K562 (cell line): ENCODE measurements around the gene STK11. TPM values are rescaled to one million over a fixed set of nuclear protein-coding genes. Genes with fewer than 3 reads are reported as not detected.

Experiments used
- BRD4 ChIP-seq: fragments of 200-600 bp; sonication (generic); IDR thresholded peaks from 2 replicates; pipeline ENCODE4 v1.6.1; 2017; ENCODE audit warnings: inconsistent platforms
- HDAC2 ChIP-seq: fragments of 450-650 bp; IDR thresholded peaks from 2 replicates; pipeline ENCODE4 v1.6.1; 2016; ENCODE audit warnings: mild to moderate bottlenecking
- HMGN3 ChIP-seq: IDR thresholded peaks from 2 replicates; pipeline ENCODE4 v1.6.1; 2011; ENCODE audit warnings: borderline replicate concordance, low read depth, mild to moderate bottlenecking, mixed read lengths, low read length; ENCODE audit not compliant: insufficient read length; ENCODE audit errors: extremely low read depth
- JUN ChIP-seq, 2 experiments: sonication (generic) in 1 of 2; formaldehyde crosslinking in 1 of 2; IDR thresholded peaks; 2 replicates each; pipeline versions ENCODE4 v1.6.1 to v1.8.0; 2012 to 2022; ENCODE audit warnings: borderline replicate concordance in 2 of 2, mild to moderate bottlenecking in 2 of 2, improper control_type of control experiment in 1 of 2, low read depth in 1 of 2, low read length in 1 of 2, missing genetic modification reagents in 1 of 2
- JUND ChIP-seq, 2 experiments: IDR thresholded peaks; 2 replicates in 1 of 2; 3 replicates in 1 of 2; pipeline ENCODE4 v1.6.1; 2011; ENCODE audit warnings: borderline replicate concordance in 2 of 2, low read depth in 2 of 2, low read length in 2 of 2, improper control_type of control experiment in 1 of 2, missing biosample characterization in 1 of 2, missing genetic modification characterization in 1 of 2, missing genetic modification reagents in 1 of 2
- MAZ ChIP-seq, 2 experiments: fragments of 450-650 bp in 1 of 2; sonication (generic) in 1 of 2; formaldehyde crosslinking; IDR thresholded peaks in 1 of 2; conservative IDR thresholded peaks in 1 of 2; 2 replicates each; pipeline versions ENCODE4 v1.4.0 to v1.5.0; 2020; ENCODE audit warnings: mild to moderate bottlenecking in 1 of 2, missing genetic modification reagents in 1 of 2
- MECOM ChIP-seq: fragments of 250-450 bp; sonication (Bioruptor Pico); IDR thresholded peaks from 2 replicates; pipeline ENCODE4 v1.8.0; 2022; ENCODE audit warnings: inconsistent platforms
- MYBL2 ChIP-seq, 2 experiments: fragments of 450-650 bp in 1 of 2; sonication (generic) in 1 of 2; formaldehyde crosslinking in 1 of 2; IDR thresholded peaks; 2 replicates each; pipeline versions ENCODE4 v1.6.1 to v1.8.1; 2017 to 2022; ENCODE audit warnings: borderline replicate concordance in 1 of 2, inconsistent platforms in 1 of 2, low read depth in 1 of 2, mild to moderate bottlenecking in 1 of 2, missing genetic modification reagents in 1 of 2, moderate library complexity in 1 of 2
- MYNN ChIP-seq, 2 experiments: sonication (generic); formaldehyde crosslinking in 1 of 2; IDR thresholded peaks; 2 replicates each; pipeline versions ENCODE4 v1.5.0 to v1.6.1; 2016 to 2020; ENCODE audit warnings: antibody characterized with exemption in 1 of 2, missing genetic modification reagents in 1 of 2
- NRF1 ChIP-seq, 2 experiments: fragments of 450-650 bp; IDR thresholded peaks in 1 of 2; conservative IDR thresholded peaks in 1 of 2; 2 replicates each; pipeline ENCODE4 v1.6.1; 2014; ENCODE audit warnings: mild to moderate bottlenecking in 2 of 2
- SMAD1 ChIP-seq: fragments of 150-350 bp; IDR thresholded peaks from 2 replicates; pipeline ENCODE4 v1.6.1; 2014; ENCODE audit warnings: low read length, low read depth; ENCODE audit not compliant: partially characterized antibody
- XRCC3 ChIP-seq: fragments of 450-650 bp; IDR thresholded peaks from 2 replicates; pipeline ENCODE4 v1.6.1; 2017; ENCODE audit warnings: mild to moderate bottlenecking, moderate library complexity
- ZNF184 ChIP-seq: sonication (generic); formaldehyde crosslinking; IDR thresholded peaks from 2 replicates; pipeline ENCODE4 v1.5.0; 2020; ENCODE audit warnings: missing genetic modification reagents
- ZNF263 ChIP-seq: sonication (generic); formaldehyde crosslinking; IDR thresholded peaks from 2 replicates; pipeline ENCODE4 v1.8.0; 2022; ENCODE audit warnings: mild to moderate bottlenecking, missing genetic modification reagents, borderline replicate concordance
- ZNF395 ChIP-seq: fragments of 200-800 bp; sonication (Bioruptor generic); IDR thresholded peaks from 2 replicates; pipeline ENCODE4 v1.6.1; 2017; ENCODE audit warnings: missing genetic modification characterization, missing compliant biosample characterization
- ZNF639 ChIP-seq, 2 experiments: fragments of 200-800 bp in 1 of 2; sonication (Bioruptor generic) in 1 of 2; sonication (generic) in 1 of 2; formaldehyde crosslinking in 1 of 2; IDR thresholded peaks in 1 of 2; conservative IDR thresholded peaks in 1 of 2; 2 replicates each; pipeline versions ENCODE4 v1.5.0 to v1.6.1; 2016 to 2020; ENCODE audit warnings: missing compliant biosample characterization in 1 of 2, missing genetic modification characterization in 1 of 2, missing genetic modification reagents in 1 of 2
- ZNF740 ChIP-seq, 3 experiments: fragments of 200-800 bp in 1 of 3; sonication (Bioruptor generic) in 1 of 3; sonication (generic) in 1 of 3; formaldehyde crosslinking in 1 of 3; IDR thresholded peaks; 2 replicates each; pipeline versions ENCODE4 v1.6.1 to v1.8.0; 2016 to 2022; ENCODE audit warnings: mild to moderate bottlenecking in 2 of 3, missing compliant biosample characterization in 2 of 3, missing genetic modification characterization in 2 of 3, missing genetic modification reagents in 1 of 3
- polyA plus RNA-seq, 8 experiments: library from polyadenylated mRNA; depleted of rRNA in 4 of 8; stranded (reverse) in 5 of 8; unstranded in 3 of 8; fragments of >200 nt; fragmentation: Nextera tagmentation in 2 of 8; fragmentation: Illumina TruSeq in 1 of 8; extraction: Ambion mirVana in 2 of 8; extraction: Trizol in 1 of 8; gene quantifications; 2 replicates each; pipeline versions ENCODE4 v1.2.1 to v1.2.3, GENCODE V29; 2011 to 2014; ENCODE audit warnings: inconsistent platforms in 1 of 8, missing spikeins in 1 of 8
- total RNA-seq, 7 experiments: library from RNA; depleted of rRNA in 6 of 7; stranded (reverse); fragments of >200 nt in 6 of 7; fragmentation: Illumina TruSeq in 2 of 7; extraction: Trizol in 2 of 7; gene quantifications; 2 replicates each; pipeline versions ENCODE4 v1.2.1 to v1.2.3, GENCODE V29; 2011 to 2021; ENCODE audit warnings: low replicate concordance in 1 of 7

The STK11 gene
- total and polyA plus RNA-seq, 9 of the 15 experiments (the other 6 are each of a cell fraction or from before 2014, with no cell fraction given): 0.15 to 96.5 (median 31.7) TPM

- TF ChIP-seq JUN (IDR thresholded peaks at IDR 0.05; ENCODE audit: borderline replicate concordance, low read depth, low read length) (peak; percentile 83), JUN (CRISPR knock-in tag; IDR thresholded peaks at IDR 0.05; ENCODE audit: borderline replicate concordance) (no peak), NRF1 (conservative IDR thresholded peaks at IDR 0.05 in 1 of 2, IDR thresholded peaks at IDR 0.05 in 1 of 2) (peak; percentile 31 to 50; a peak in 3 of 4 replicates), ZNF184 (CRISPR knock-in tag) (no peak), MYBL2 (IDR thresholded peaks at IDR 0.05; ENCODE audit: low read depth) (no peak), MYBL2 (CRISPR knock-in tag; IDR thresholded peaks at IDR 0.05; ENCODE audit: borderline replicate concordance) (no peak), XRCC3 (no peak), ZNF263 (peak; percentile 39; the same call in 1 of the 2 replicates), ZNF740 (CRISPR knock-in tag; IDR thresholded peaks at IDR 0.05) (peak; percentile 96), ZNF740 (tag; IDR thresholded peaks at IDR 0.05) (peak in 1 of 2 experiments; percentile 84; a peak in 2 of 4 replicates), MAZ (CRISPR knock-in tag; conservative IDR thresholded peaks at IDR 0.05 in 1 of 2, IDR thresholded peaks at IDR 0.05 in 1 of 2) (peak; percentile 82 to 85; a peak in 3 of 4 replicates), HMGN3 (peak; percentile 32), ZNF395 (CRISPR knock-in tag) (peak; percentile 36; the same call in 1 of the 2 replicates), JUND (IDR thresholded peaks at IDR 0.05; ENCODE audit: borderline replicate concordance, low read depth, low read length) (peak; percentile 92), JUND (tag; IDR thresholded peaks at IDR 0.05; ENCODE audit: borderline replicate concordance, low read depth, low read length) (peak; percentile 85; the same call in 1 of the 3 replicates), HDAC2 (0 out of 2 replicates have a peak, but pooled peaks have one; percentile 34), ZNF639 (CRISPR knock-in tag; conservative IDR thresholded peaks at IDR 0.05 in 1 of 2, IDR thresholded peaks at IDR 0.05 in 1 of 2) (peak in 1 of 2 experiments; percentile 73; a peak in 2 of 4 replicates), SMAD1 (peak; percentile 16), MYNN (IDR thresholded peaks at IDR 0.05) (peak; percentile 26; the same call in 1 of the 2 replicates), MYNN (CRISPR knock-in tag; IDR thresholded peaks at IDR 0.05) (no peak), MECOM (CRISPR knock-in tag) (no peak), BRD4 (no peak)
Observed at GRCh38 chr19:1252821-1253513, 47.4 kb downstream of the STK11 start (continued).
